HCT116 (cell line): ENCODE data around the gene TSPAN2. TPM values are rescaled to one million over a fixed set of nuclear protein-coding genes. Genes with fewer than 3 reads are reported as not detected.

ENCODE experiments used
- ATAC-seq: fragments of 200-7000 bp; cut with Tn5 transposase; 2 replicates; pipeline ENCODE4 v1.9.1; 2020; ENCODE audit warnings: mild to moderate bottlenecking, moderate library complexity
- BruUV-seq: library from RNA; stranded (reverse); fragments of 400-500 nt; replicated peaks from 2 replicates; lab custom pipeline; 2021; lab: Mats Ljungman, UMichigan
- CTCF ChIA-PET: fragments of 300-600 bp; sonication (Branson Sonifier 250); formaldehyde crosslinking; loops from one replicate; lab custom pipeline; 2021; ENCODE audit warnings: antibody characterized with exemption; lab: Charles Lee
- POLR2A ChIA-PET: fragments of 300-600, 350-600 bp; sonication (Branson Sonifier 250); formaldehyde crosslinking; loops from one replicate; lab custom pipeline; 2021; ENCODE audit warnings: antibody characterized with exemption; lab: Charles Lee
- RAD21 ChIA-PET, 2 experiments: fragments of 300-600 bp; sonication (Branson Sonifier 250); formaldehyde crosslinking; loops; one replicate each; lab custom pipeline; 2023; ENCODE audit warnings: low total read pairs in 2 of 2; ENCODE audit not compliant: uncharacterized antibody in 2 of 2, unreplicated experiment in 2 of 2, low non-redundant PET in 1 of 2; lab: Charles Lee
- DNase-seq: peaks from one replicate; pipeline ENCODE4 v3.0.0-alpha.2; 2010; ENCODE audit warnings: low read depth, low spot score
- H2AFZ ChIP-seq: fragments of 200-600 bp; shearing (Covaris generic), sonication (generic); 2 replicates; pipeline ENCODE4 v1.6.1; 2017; ENCODE audit warnings: low read depth, mixed run types, mixed read lengths, antibody characterized with exemption, low read length; ENCODE audit not compliant: poor library complexity, severe bottlenecking
- H3K27ac ChIP-seq: 2 replicates; pipeline ENCODE4 v1.5.1; 2012; ENCODE audit warnings: low read depth, low read length
- H3K27me3 ChIP-seq: fragments of 200-600 bp; sonication (generic); 2 replicates; pipeline ENCODE4 v1.6.1; 2016; ENCODE audit warnings: mixed run types, low read length, mixed read lengths; ENCODE audit not compliant: insufficient read depth
- H3K36me3 ChIP-seq, 2 experiments: fragments of 200-500 bp in 1 of 2; fragments of 200-600 bp in 1 of 2; sonication (Bioruptor generic) in 1 of 2; sonication (generic) in 1 of 2; 2 replicates each; pipeline versions ENCODE4 v1.5.1 to v1.6.1; 2014 to 2016; ENCODE audit warnings: low read length in 2 of 2, inconsistent platforms in 1 of 2, mixed read lengths in 1 of 2, mixed run types in 1 of 2; ENCODE audit not compliant: insufficient read depth in 2 of 2, control insufficient read depth in 1 of 2
- H3K4me1 ChIP-seq, 2 experiments: fragments of 200-600 bp in 1 of 2; sonication (generic) in 1 of 2; 2 replicates each; pipeline versions ENCODE4 v1.5.1 to v1.6.1; 2012 to 2017; ENCODE audit warnings: low read length in 2 of 2, inconsistent platforms in 1 of 2, mild to moderate bottlenecking in 1 of 2, mixed read lengths in 1 of 2, mixed run types in 1 of 2, moderate library complexity in 1 of 2; ENCODE audit not compliant: insufficient read depth in 2 of 2, control insufficient read depth in 1 of 2
- H3K4me2 ChIP-seq: fragments of 200-600 bp; sonication (generic); 2 replicates; pipeline ENCODE4 v1.6.1; 2017; ENCODE audit warnings: mixed run types, low read length, mixed read lengths
- H3K4me3 ChIP-seq, 2 experiments: fragments of 200-600 bp in 1 of 2; sonication (generic) in 1 of 2; replicated peaks in 1 of 2; 2 replicates each; pipeline ENCODE4 v1.5.1; 2011 to 2016; ENCODE audit warnings: low read length in 2 of 2, control low read depth in 1 of 2, low read depth in 1 of 2, mild to moderate bottlenecking in 1 of 2, mixed read lengths in 1 of 2, mixed run types in 1 of 2
- H3K79me2 ChIP-seq: fragments of 200-600 bp; sonication (generic); 2 replicates; pipeline ENCODE4 v1.6.1; 2017; ENCODE audit warnings: mild to moderate bottlenecking, mixed run types, low read length, moderate library complexity, mixed read lengths; ENCODE audit not compliant: insufficient read depth
- H3K9ac ChIP-seq: fragments of 200-600 bp; sonication (generic); 2 replicates; pipeline ENCODE4 v1.6.1; 2016; ENCODE audit warnings: low read length, mixed read lengths
- H3K9me2 ChIP-seq: fragments of 200-600 bp; sonication (generic), shearing (Covaris generic); 2 replicates; pipeline ENCODE4 v1.6.1; 2017; ENCODE audit warnings: mixed run types, mild to moderate bottlenecking, moderate library complexity; ENCODE audit not compliant: insufficient read depth
- H3K9me3 ChIP-seq, 2 experiments: fragments of 200-500 bp in 1 of 2; fragments of 200-600 bp in 1 of 2; sonication (Bioruptor generic) in 1 of 2; sonication (generic) in 1 of 2; 2 replicates each; pipeline ENCODE4 v1.6.1; 2014 to 2017; ENCODE audit warnings: low read length in 2 of 2, mixed read lengths in 2 of 2, inconsistent platforms in 1 of 2, low read depth in 1 of 2, mild to moderate bottlenecking in 1 of 2, mixed run types in 1 of 2, moderate library complexity in 1 of 2; ENCODE audit not compliant: control insufficient read depth in 1 of 2, insufficient read depth in 1 of 2
- H4K20me1 ChIP-seq: fragments of 200-600 bp; sonication (generic), shearing (Covaris generic); 2 replicates; pipeline ENCODE4 v1.6.1; 2017; ENCODE audit warnings: mixed run types, mild to moderate bottlenecking, moderate library complexity; ENCODE audit not compliant: insufficient read depth
- CEBPB ChIP-seq: IDR thresholded peaks from 2 replicates; pipeline ENCODE4 v1.6.1; 2012; ENCODE audit warnings: low read depth
- EGR1 ChIP-seq: IDR thresholded peaks from 2 replicates; pipeline ENCODE4 v1.6.1; 2012; ENCODE audit warnings: low read depth
- ELF1 ChIP-seq: IDR thresholded peaks from 2 replicates; pipeline ENCODE4 v1.6.1; 2012; ENCODE audit warnings: low read depth, borderline replicate concordance
- EZH2 ChIP-seq: fragments of 200-600 bp; sonication (generic); IDR thresholded peaks from 2 replicates; pipeline ENCODE4 v1.6.1; 2017; ENCODE audit warnings: antibody characterized with exemption, mixed run types
- POLR2A ChIP-seq: IDR thresholded peaks from 2 replicates; pipeline ENCODE4 v1.7.0; 2011; ENCODE audit warnings: borderline replicate concordance; ENCODE audit not compliant: insufficient read depth, insufficient read length; ENCODE audit errors: extremely low read depth
- SP1 ChIP-seq: IDR thresholded peaks from 2 replicates; pipeline ENCODE4 v1.6.1; 2012; ENCODE audit warnings: low read depth
- intact Hi-C: fragments of 100-400 bp; cut with micrococcal nuclease; formaldehyde crosslinking; loops from 2 replicates; pipeline ENCODE4 v1.10.0; 2022
- total RNA-seq: library from RNA; stranded (reverse); gene quantifications from one replicate; pipeline ENCODE4 v1.2.1, GENCODE V29; 2021; ENCODE audit not compliant: unreplicated experiment
- TF ChIP-seq, protein P1 (sequence below), 3 experiments: fragments of 200-600 bp in 1 of 3; sonication (generic) in 1 of 3; IDR thresholded peaks in 2 of 3; conservative IDR thresholded peaks in 1 of 3; 2 replicates each; pipeline ENCODE4 v1.5.1; 2012 to 2017; ENCODE audit warnings: low read depth in 2 of 3, low read length in 2 of 3, antibody characterized with exemption in 1 of 3, borderline replicate concordance in 1 of 3, control low read depth in 1 of 3, mild to moderate bottlenecking in 1 of 3, mixed read lengths in 1 of 3, mixed run types in 1 of 3, moderate library complexity in 1 of 3; ENCODE audit not compliant: insufficient read depth in 1 of 3
- TF ChIP-seq, protein P2 (sequence below): IDR thresholded peaks from 2 replicates; pipeline ENCODE4 v1.6.1; 2012

The TSPAN2 gene
- total RNA-seq, 1 experiment from 2014 or later: 0.98 TPM

DNA sequence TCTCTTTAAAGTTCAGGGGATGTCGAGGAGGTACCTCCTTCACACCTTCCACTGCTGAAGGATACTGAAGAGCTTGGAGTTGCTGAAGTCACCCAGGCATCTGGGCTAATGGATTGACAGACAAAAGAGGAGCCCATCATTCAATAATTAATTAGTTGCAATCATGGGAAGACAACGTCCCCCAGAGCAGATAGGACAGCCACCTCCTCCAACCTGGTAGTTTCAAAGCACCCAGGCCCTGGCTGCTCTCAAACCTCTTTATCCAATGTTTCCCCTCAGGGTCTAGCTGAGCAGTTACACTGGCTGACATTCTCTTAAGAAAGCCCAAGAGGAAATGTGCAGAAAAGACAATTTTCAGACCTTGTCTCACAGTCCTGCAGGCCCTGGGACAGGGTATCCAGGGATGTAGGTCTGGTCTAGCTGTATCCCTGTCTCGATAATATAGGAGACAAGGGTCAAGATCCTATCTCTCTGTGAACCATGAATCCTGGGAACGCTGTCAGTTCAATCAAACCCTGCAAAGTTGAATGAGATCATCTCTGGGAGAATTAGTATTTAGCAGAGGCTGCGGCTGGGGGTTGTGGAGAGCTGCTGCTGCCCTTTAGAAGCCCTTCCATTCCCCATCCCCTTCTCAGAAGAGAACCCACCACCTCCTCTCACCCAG is 1.1 kb downstream of the TSPAN2 start:
- H3K4me2 ChIP-seq: no peak overlapping the region
- intact Hi-C loops: no loop called here
- no peaks in the 10 kb centered on the region for H3K27me3 ChIP-seq
- ChIA-PET POLR2A (no interaction called here), CTCF (interaction anchor here (0.9 kb wide), 1 partner anchor 35 kb away, joined by 3 read pairs; no protein-coding TSS in a partner anchor), RAD21 (no interaction called here)
- no peak overlapping the region for H3K27ac ChIP-seq
- no peaks in the 10 kb centered on the region for H4K20me1 ChIP-seq
- no peak overlapping the region for H3K9ac ChIP-seq
- H3K79me2 ChIP-seq: no peaks in the 10 kb centered on the region
- H3K4me3 ChIP-seq: no peak overlapping the region
- TF ChIP-seq EGR1: no peak
- TF ChIP-seq, protein P1, sequence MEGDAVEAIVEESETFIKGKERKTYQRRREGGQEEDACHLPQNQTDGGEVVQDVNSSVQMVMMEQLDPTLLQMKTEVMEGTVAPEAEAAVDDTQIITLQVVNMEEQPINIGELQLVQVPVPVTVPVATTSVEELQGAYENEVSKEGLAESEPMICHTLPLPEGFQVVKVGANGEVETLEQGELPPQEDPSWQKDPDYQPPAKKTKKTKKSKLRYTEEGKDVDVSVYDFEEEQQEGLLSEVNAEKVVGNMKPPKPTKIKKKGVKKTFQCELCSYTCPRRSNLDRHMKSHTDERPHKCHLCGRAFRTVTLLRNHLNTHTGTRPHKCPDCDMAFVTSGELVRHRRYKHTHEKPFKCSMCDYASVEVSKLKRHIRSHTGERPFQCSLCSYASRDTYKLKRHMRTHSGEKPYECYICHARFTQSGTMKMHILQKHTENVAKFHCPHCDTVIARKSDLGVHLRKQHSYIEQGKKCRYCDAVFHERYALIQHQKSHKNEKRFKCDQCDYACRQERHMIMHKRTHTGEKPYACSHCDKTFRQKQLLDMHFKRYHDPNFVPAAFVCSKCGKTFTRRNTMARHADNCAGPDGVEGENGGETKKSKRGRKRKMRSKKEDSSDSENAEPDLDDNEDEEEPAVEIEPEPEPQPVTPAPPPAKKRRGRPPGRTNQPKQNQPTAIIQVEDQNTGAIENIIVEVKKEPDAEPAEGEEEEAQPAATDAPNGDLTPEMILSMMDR (IDR thresholded peaks at IDR 0.05 in 2 of 3, conservative IDR thresholded peaks at IDR 0.05 in 1 of 3; ENCODE audit: borderline replicate concordance in 1 of 3, insufficient read depth in 1 of 3, low read depth in 2 of 3, low read length in 2 of 3): no peak
- TF ChIP-seq ELF1: no peak
- TF ChIP-seq EZH2: no peak
- H2AFZ ChIP-seq: no peak overlapping the region
- no TSS peak for BruUV-seq
- no peaks in the 10 kb centered on the region for H3K36me3 ChIP-seq
- H3K9me3 ChIP-seq: no peaks in the 10 kb centered on the region
- 0 out of 4 replicates have a peak, but pooled peaks cover 0 to 4% of the 10 kb centered on the region in 2 experiments for H3K4me1 ChIP-seq
- H3K9me2 ChIP-seq: no peaks in the 10 kb centered on the region
- no peak for ATAC-seq
- no peak for DNase-seq

DNA sequence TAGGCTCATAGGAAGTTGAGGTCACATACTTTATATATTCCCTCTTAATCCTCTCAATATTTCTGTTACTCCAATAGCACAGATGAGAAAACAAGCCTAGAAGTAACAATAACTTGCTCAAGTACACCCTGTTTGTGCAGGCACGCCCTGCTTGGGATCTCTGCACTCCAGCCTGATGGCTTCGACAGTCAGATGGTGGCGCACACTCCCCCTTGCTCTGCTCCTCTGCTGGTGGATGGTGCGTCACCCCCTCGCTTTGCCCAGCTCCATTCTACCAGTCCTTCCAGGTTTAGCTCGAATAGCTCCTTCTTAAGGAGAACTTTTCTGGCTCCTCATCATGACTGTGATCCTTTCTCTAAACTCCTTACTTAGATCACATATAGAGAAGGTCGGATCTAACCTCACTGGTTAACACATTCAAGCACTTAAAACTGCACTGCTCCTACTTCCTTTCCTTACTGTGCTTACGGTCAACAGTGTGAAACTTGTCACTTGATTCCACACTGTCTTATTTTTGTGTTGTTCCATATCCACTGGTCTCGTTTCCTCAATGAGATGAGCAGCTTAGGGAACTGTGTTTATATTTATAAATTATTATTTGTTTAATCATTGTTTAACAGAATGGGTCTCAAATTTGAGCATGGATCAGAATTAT is 3.0 kb downstream of the TSPAN2 start:
- intact Hi-C loops: no loop called here
- CTCF ChIA-PET: no interaction called here
- no peak overlapping the region for H3K4me3 ChIP-seq
- ATAC-seq (no peak), DNase-seq (no peak)
- H3K36me3 ChIP-seq: no peaks in the 10 kb centered on the region
- H4K20me1 ChIP-seq: no peaks in the 10 kb centered on the region
- no peaks in the 10 kb centered on the region for H3K27me3 ChIP-seq
- BruUV-seq: no TSS peak
- no peaks in the 10 kb centered on the region for H3K9me2 ChIP-seq
- TF ChIP-seq SP1 (no peak), POLR2A (no peak), CEBPB (no peak)
- TF ChIP-seq, protein P2, sequence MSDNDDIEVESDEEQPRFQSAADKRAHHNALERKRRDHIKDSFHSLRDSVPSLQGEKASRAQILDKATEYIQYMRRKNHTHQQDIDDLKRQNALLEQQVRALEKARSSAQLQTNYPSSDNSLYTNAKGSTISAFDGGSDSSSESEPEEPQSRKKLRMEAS: no peak
- RAD21 ChIA-PET: no interaction called here
- H3K9ac ChIP-seq: no peak overlapping the region
- H3K4me1 ChIP-seq: 0 out of 4 replicates have a peak, but pooled peaks cover 0 to 4% of the 10 kb centered on the region in 2 experiments
- no peak overlapping the region for H2AFZ ChIP-seq
- POLR2A ChIA-PET: no interaction called here
- no peak overlapping the region for H3K4me2 ChIP-seq
- H3K27ac ChIP-seq: no peak overlapping the region
- H3K9me3 ChIP-seq: no peaks in the 10 kb centered on the region
- H3K79me2 ChIP-seq: no peaks in the 10 kb centered on the region
